Coronary artery (tissue), 2 donors: Measurements from ENCODE around the gene GTSE1.

Source experiments
- DNase-seq: peaks from one replicate; pipeline ENCODE4 v3.0.0-alpha.2; 2017; ENCODE audit warnings: low spot score
- H3K27ac ChIP-seq, 2 donors: fragments of 200-600 bp; sonication (generic); one replicate each; pipeline ENCODE4 v1.5.1; 2016 to 2019
- H3K4me3 ChIP-seq: fragments of 200-600 bp; sonication (generic); 2 replicates; pipeline ENCODE4 v1.5.1; 2016; ENCODE audit warnings: mild to moderate bottlenecking, moderate library complexity
- TF ChIP-seq, protein P1 (sequence below): fragments of 200-600 bp; sonication (generic); IDR thresholded peaks from one replicate; pipeline ENCODE4 v1.5.1; 2019; ENCODE audit warnings: antibody characterized with exemption

GTSE1 gene

DNA sequence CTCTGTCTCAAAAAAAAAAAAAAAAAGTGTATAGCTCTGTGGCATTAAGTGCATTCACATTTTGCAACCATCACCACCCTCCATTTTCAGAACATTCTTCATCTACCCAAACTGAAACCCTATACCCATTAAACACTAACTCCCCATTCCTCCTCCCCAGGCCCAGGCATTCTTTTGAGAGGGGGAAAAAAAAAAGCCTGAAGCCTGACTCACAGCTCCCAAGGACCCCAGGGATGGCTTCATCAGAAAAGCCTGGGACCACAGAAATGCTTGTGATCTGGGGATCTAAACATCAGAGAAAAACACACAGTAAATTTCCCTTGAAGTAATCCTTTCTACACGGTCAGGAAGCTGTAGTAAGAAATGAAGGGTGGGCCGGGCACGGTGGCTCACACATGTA lies 10.7 kb upstream of the GTSE1 start:
- TF ChIP-seq, protein P1, sequence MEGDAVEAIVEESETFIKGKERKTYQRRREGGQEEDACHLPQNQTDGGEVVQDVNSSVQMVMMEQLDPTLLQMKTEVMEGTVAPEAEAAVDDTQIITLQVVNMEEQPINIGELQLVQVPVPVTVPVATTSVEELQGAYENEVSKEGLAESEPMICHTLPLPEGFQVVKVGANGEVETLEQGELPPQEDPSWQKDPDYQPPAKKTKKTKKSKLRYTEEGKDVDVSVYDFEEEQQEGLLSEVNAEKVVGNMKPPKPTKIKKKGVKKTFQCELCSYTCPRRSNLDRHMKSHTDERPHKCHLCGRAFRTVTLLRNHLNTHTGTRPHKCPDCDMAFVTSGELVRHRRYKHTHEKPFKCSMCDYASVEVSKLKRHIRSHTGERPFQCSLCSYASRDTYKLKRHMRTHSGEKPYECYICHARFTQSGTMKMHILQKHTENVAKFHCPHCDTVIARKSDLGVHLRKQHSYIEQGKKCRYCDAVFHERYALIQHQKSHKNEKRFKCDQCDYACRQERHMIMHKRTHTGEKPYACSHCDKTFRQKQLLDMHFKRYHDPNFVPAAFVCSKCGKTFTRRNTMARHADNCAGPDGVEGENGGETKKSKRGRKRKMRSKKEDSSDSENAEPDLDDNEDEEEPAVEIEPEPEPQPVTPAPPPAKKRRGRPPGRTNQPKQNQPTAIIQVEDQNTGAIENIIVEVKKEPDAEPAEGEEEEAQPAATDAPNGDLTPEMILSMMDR, result no peak
- no peak overlapping the region for H3K4me3 ChIP-seq
- DNase-seq, result no peak
- H3K27ac ChIP-seq, result no peak overlapping the region

DNA sequence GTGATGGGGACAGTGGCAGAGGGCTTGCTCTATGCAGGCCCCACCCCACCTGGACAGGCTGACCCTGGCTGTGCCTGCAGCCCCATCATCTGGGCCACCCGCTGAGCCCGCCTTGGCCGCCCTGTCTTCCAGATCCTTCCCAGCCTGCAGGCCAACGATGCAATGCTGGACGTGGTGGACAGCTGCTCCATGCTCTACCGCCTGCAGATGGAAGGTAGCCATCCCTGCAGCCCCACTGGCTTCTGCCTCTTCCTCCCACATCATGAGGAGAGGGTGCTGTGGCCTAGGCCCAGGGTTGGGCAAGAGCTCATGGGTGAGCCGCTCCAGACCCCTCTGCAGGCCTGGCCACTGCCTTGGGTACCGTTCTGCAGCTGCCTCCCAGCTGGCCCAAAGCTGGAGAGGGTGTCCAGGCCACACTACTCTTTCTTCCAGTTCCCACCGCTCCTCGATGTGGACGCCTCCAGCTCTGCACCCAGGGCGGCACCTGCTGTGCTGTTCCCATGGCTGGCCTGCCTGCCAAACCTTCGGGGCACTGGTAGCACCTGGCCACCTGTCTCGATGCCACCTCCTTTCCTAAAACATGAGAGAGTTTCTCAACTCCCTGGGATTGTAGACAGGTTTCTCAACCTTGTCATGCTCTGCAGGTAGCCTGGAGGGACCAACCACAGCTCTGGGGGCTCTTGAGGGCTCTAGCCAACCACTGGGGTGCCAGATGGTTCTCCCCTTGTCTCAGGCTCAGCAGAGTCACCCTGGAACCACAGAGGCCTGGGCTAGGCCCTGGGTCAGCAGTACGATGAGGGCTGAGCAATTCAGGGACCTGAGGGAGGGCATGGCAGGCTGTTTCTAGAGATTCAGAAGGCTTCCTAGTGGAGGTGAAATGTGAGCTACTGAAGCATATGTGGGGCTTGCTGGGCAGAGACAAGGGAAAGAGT lies 9.5 kb upstream of the GTSE1 start:
- Histone ChIP-seq H3K4me3 (no peak overlapping the region), H3K27ac (peak overlapping the region in 1 of 2 donors; percentile 9)
- DNase-seq, result no peak
- TF ChIP-seq, protein P1, result no peak

DNA sequence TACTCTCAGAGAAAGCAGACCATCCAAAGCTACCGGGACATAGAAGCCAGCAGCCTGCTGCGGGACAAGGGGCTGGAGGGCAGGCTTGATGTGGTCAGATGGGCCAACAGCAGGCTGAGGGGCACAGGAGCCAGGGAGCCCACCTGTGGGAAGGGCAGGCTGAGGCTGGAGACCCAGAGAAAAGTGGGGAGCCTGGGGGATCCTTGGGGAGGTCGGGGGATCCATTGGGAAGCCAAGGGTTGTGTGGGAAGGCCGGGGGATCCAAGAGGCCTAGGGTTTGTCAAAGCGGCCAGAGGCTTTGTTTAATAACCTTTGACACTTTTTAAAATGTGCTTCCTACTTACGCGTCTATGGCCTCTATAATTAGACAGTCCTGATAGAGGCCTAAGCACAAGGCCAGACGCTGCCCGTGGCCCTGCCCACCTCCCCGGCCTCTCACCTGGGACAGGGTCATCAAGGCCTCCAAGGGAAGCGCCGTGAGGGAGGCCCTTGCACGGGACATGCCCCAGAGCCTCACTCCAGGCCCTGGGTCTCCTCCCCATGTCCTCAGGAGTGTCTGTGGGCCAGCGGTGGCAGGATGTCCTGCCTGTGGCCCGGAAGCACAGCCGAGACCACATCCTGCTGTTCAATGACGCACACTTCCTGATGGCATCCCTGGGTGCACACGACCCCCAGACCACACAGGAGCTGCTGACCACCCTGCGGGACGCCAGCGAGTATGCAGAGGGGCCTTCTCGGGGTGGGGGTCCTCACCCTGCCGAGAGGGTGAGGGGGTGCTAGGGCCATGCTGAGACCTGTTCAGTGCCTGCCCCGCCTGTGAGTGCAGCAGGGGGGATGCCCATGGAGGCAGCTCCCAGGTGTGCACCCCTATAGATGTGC lies 8.6 kb upstream of the GTSE1 start:
- no peak for DNase-seq
- peak overlapping the region in 1 of 2 donors; percentile 47 for H3K27ac ChIP-seq

DNA sequence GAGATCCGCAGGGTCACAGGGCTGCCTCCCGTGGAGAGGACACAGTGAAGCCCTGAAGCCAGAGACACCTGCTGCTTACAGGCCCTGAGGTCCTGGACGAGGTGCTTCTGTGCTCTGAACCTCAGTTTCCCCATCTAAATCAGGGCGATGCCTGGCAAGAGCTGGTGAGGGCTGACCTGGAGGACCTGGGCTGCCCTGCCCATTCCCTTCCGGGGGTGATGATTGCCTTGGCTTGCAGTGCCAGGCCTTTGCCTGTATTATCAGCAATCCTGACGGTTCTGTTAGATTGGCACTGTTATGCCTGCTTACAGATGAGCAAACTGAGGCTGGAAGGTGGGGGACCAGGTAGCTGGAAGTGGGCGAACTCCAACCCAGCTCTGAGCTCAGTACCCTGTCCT lies 7.8 kb upstream of the GTSE1 start:
- Histone ChIP-seq H3K27ac (peak overlapping the region in 1 of 2 donors; percentile 47), H3K4me3 (no peak overlapping the region)
- TF ChIP-seq, protein P1, result no peak
- DNase-seq, result no peak

More for the DNA sequence above, 8.6 kb upstream of the GTSE1 start:
- TF ChIP-seq, protein P1, result no peak
- peak overlapping the region; percentile 32 for H3K4me3 ChIP-seq

DNA sequence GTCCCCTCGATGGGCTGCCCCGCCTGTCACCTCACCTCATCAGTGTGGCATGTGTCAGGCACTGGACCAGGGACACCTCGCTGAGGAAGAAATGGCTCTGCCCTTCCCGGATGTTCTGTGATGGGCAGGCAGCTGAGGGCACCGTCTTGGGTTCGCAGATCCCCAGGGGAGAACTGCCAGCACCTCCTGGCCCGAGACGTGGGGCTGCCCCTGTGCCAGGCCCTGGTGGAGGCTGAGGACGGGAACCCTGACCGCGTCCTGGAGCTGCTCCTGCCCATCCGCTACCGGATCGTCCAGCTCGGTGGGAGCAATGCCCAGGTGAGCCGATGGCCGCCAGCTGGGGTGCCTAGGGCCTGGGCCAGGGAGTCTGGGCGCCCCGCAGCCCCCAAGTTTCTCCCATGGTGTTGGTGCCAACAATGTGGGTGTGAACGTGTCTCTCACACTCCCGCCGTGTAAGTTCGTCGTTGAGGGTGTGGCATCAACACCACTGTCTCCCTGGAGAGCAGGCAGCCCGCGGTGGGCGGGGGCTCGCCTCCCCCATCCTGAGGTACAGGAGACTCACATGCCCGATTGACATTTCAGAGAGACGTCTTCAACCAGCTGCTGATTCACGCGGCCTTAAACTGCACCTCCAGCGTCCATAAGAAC lies 7.3 kb upstream of the GTSE1 start:
- DNase-seq, result no peak
- TF ChIP-seq, protein P1, result no peak
- no peak overlapping the region for H3K27ac ChIP-seq
- H3K4me3 ChIP-seq, result no peak overlapping the region

DNA sequence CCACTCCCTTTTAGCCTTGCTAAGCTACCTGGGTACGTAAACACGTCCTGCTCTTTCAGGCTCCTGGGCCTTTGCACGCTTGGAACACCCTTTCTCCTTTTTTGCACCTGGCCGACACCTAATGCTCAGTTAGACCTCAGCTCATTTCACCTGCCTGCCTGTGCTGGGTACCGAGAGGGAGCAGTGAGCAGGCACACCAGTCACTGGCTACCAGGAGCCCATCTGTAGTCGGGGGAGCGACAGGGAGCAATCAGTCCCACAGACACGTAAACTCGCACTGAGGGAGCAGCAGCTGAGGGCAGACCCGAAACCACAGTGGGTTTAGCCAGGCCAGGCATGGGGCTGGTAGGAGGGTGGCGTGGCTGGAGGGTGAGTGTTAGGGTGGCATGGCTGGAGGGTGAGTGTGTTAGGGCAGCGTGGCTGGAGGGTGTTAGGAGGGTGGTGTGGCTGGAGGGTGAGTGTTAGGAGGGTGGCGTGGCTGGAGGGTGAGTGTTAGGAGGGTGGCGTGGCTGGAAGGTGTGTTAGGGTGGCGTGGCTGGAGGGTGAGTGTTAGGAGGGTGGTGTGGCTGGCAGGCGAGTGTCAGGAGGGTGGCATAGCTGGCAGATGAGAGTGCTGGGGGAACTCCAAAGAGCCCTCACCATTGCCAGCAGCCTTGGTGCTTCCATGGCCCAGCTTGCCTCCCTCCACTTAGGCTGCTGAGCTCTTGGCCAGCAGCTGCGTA lies 6.4 kb upstream of the GTSE1 start:
- H3K27ac ChIP-seq, result no peak overlapping the region
- TF ChIP-seq, protein P1, result no peak
- H3K4me3 ChIP-seq, result no peak overlapping the region
- no peak for DNase-seq
